Activated CD4-positive, CD25-positive, alpha-beta regulatory T cell treated with anti-CD3 and anti-CD28 coated beads, Interleukin-2, amount 50 U/mL, for 72 hours (primary cell): ENCODE measurements around the gene FHDC1.

Source experiments
- DNase-seq: peaks from one replicate; pipeline ENCODE4 v3.0.0; 2021

Gene FHDC1

GRCh38 chr4:152983774-152984411 lies 47.8 kb downstream of the FHDC1 start:
- DNase-seq, result no peak

GRCh38 chr4:152988721-152989553 lies 52.8 kb downstream of the FHDC1 start:
- no peak for DNase-seq

GRCh38 chr4:152989554-152989970 lies 53.4 kb downstream of the FHDC1 start:
- no peak for DNase-seq

GRCh38 chr4:152990471-152991131 lies 54.5 kb downstream of the FHDC1 start:
- no peak for DNase-seq

GRCh38 chr4:152991398-152991797 lies 55.3 kb downstream of the FHDC1 start:
- DNase-seq, result no peak

- no peak for DNase-seq
These were observed 55.9 kb downstream of the FHDC1 start for GRCh38 chr4:152992027-152992426.

GRCh38 chr4:152992466-152992865 lies 56.3 kb downstream of the FHDC1 start:
- no peak for DNase-seq

GRCh38 chr4:152994038-152994437 lies 57.9 kb downstream of the FHDC1 start:
- no peak for DNase-seq

GRCh38 chr4:152996111-152996571 lies 60.0 kb downstream of the FHDC1 start:
- DNase-seq, result no peak

- DNase-seq, result no peak
These were observed 60.5 kb downstream of the FHDC1 start for GRCh38 chr4:152996672-152997071.

GRCh38 chr4:152997288-152997687 lies 61.2 kb downstream of the FHDC1 start:
- DNase-seq, result no peak

GRCh38 chr4:152997771-152998487 lies 61.8 kb downstream of the FHDC1 start:
- no peak for DNase-seq

GRCh38 chr4:152998861-152999260 lies 62.7 kb downstream of the FHDC1 start:
- DNase-seq, result no peak

- DNase-seq, result no peak
These were observed 63.4 kb downstream of the FHDC1 start for GRCh38 chr4:152999346-153000075.

GRCh38 chr4:153000076-153000420 lies 63.9 kb downstream of the FHDC1 start:
- DNase-seq, result no peak

GRCh38 chr4:153001626-153002025 lies 65.5 kb downstream of the FHDC1 start:
- no peak for DNase-seq

- DNase-seq, result no peak
These were observed 66.0 kb downstream of the FHDC1 start for GRCh38 chr4:153002110-153002509.

- DNase-seq, result no peak
These were observed 68.1 kb downstream of the FHDC1 start for GRCh38 chr4:153004081-153004850.

GRCh38 chr4:153005899-153006381 lies 69.8 kb downstream of the FHDC1 start:
- no peak for DNase-seq

GRCh38 chr4:153008578-153009199 lies 72.6 kb downstream of the FHDC1 start:
- DNase-seq, result no peak

GRCh38 chr4:153010146-153010545 lies 74.0 kb downstream of the FHDC1 start:
- DNase-seq, result no peak
